HG02759 (cell line): ENCODE measurements around the gene BMP6.

Experiments
- ATAC-seq: cut with Tn5 transposase; IDR thresholded peaks from one replicate; pipeline ENCODE4 v1.9.1; 2021; ENCODE audit warnings: mild to moderate bottlenecking, moderate library complexity; ENCODE audit not compliant: unreplicated experiment

The BMP6 gene

DNA sequence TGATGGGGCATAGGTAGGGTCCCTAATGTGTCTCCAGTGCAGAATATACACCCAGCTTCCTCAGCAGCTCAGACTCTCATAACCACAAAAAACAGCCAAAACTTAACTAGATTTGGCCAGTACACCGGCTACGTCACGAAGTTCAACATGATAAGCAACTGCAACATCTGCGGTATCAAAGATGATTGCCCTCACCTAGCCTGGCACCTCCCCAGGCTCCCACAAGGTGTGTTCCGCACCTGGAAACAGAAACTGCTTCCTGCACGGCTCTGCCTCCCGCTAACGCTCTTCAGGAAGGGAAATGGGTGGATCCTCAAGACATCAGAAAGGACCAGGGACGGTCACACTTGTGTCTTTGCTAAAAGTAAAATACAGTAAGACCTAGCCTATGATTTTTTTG is 175.2 kb downstream of the BMP6 start:
- ATAC-seq = peak; percentile 3

DNA sequence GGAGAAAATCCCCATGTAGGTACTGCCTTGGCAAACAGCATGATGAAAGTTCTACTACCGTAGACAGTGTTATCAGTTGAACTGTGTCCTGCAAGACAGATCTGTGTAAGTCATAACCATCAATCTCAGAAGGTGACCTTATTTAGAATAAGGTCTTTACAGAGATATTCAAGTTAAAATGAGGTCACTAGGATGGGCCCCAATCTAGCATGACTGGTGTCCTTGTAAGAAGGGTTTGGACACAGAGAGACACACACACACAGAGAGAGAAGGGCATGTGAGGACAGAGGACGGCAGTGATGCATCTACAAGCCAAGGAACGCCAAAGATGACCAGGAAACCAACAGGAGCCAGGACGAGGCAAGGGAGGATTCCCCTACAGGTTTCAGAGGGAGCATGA is 175.9 kb downstream of the BMP6 start:
- no peak for ATAC-seq

DNA sequence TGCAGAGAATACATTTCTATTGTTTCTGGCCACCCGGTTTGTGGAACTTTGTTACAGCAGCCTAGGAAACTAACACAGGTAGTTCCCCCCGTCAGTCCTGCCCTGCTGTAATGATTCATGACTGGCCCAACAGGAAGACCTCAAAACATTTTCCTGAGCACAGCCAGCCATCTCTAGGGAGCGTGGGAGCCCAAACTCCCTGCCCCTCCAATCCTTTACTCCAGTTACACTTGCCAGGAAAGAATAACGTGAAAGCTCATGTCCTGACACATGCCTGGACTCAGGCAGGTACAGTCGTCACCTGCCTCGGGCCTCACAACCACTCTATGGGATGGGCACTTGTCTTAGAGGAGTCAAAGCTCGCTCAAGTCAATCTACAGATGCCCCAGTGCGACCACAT is 176.3 kb downstream of the BMP6 start:
- no peak for ATAC-seq

DNA sequence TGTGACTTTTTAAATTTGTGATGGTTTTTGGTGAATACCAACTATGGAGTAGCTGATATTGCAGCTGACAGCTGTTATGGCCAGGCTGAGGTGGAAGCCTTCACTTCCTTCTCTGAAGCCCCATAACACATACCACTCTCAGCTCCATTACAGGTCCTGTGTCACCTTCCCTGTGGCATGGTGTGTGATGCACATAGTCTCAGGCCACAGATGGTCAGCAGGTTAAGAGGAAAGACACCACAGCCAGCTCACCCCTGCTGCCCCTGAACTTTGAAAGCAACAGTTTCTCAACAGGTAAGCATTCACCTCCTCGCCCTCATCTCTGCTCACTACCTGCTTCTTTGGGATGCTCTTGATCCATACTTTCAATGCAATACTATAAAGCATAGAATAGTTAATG is 177.0 kb downstream of the BMP6 start:
- no peak for ATAC-seq

DNA sequence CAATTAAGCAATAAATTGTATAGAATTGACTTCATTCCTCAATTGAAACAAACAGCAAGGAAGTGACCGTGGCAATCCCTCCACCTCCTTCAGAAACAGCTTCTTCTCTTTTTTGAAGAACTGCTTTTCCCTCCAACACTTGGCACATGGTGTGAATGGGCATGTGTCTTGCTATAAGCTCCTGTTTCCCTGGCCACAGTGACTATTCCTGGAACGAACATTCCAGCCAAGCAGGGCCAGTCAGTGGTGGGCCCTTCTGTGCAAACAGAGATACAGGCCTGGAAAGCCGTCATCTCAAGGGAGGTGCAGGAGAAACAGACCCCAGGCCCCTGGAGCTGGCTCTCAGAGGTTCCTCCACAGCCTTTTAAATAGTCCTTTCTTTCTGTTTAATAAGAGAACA is 177.8 kb downstream of the BMP6 start:
- no peak for ATAC-seq

DNA sequence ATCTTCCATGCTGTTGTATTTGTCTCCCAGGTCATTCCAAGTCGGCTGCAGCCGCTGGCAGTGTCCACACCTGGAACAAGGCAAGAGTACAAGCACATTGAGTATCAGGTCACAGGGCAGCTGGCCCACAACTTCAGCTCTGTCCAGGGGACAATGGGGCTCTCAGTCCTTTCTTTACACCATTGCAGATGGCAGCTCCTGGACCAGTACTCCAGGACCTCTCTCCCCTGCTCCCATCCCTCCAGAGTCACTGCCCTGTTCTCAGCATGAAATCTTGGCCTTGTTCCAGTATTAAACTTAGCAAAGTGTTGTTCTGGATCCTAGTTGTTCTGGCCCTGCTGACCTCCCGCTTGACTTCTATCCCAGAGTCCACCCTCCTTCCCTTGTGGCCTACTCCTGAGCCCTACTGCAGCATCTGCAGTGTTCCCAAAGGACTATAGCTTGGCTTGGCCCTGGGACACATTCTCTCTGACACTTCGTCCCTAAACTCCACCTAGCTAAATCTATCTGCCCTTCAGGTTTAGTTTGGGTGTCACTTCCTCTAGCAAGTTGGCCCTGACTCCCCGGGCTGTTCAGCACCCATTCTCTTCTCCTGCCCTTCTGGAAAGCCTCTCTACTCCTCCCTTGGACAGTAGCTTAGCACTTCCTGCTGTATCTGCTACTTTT is 178.9 kb downstream of the BMP6 start:
- no peak for ATAC-seq

DNA sequence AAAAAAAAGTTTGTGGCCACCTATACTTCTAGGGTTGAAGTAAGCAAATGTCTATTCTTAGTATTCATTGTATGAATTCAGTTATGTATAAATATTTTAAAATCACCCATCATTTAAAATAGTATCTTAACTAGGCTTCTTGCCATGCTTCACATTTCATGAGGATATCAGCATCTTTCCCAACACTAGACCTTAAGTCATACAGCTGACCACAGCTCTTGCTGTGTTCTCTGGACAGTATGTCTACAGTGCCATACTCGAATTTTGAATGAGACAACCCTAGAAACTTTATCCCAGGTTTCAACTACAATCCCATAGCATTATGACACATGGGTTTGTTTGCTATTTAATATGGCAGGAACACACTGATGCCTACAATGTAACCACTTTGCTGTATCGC is 179.5 kb downstream of the BMP6 start:
- ATAC-seq = no peak

DNA sequence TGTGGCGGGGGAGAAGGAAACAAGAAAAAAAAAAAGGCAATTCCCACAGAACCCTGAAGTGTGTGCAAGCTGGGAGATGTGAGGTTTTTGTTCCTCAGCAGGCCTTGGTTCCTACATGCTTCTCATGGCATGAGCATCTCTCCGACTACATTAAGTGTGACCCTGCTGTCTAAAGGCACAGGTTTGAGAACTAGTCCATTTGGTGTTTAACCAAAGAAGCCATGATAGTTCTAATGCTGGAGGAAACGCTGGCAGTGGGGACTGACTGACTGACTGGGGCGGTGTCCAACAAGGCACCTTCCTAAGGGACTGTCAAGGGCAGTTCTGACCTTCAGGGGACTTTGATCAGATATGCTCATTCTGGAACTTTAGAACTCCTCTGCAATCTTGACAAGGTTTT is 180.8 kb downstream of the BMP6 start:
- no peak for ATAC-seq

DNA sequence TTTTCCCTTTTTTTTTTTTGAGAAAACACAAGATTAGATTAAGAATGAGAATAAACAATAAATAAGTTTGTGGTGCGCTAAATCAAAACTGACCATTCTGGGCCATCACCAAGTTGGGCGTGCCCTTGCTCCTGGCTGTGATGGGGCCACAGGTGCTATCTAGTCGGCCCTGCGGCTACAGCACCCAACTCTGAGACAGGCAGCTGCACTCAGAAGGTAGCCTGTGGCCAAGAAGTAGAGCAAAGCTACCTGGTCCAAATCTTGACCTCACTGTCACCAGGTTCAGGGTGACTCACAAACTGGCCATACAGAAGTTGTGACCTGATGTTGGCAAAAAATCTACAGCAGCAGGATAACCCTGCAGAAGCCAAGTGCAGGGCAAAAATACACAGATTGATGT is 181.3 kb downstream of the BMP6 start:
- ATAC-seq = no peak

DNA sequence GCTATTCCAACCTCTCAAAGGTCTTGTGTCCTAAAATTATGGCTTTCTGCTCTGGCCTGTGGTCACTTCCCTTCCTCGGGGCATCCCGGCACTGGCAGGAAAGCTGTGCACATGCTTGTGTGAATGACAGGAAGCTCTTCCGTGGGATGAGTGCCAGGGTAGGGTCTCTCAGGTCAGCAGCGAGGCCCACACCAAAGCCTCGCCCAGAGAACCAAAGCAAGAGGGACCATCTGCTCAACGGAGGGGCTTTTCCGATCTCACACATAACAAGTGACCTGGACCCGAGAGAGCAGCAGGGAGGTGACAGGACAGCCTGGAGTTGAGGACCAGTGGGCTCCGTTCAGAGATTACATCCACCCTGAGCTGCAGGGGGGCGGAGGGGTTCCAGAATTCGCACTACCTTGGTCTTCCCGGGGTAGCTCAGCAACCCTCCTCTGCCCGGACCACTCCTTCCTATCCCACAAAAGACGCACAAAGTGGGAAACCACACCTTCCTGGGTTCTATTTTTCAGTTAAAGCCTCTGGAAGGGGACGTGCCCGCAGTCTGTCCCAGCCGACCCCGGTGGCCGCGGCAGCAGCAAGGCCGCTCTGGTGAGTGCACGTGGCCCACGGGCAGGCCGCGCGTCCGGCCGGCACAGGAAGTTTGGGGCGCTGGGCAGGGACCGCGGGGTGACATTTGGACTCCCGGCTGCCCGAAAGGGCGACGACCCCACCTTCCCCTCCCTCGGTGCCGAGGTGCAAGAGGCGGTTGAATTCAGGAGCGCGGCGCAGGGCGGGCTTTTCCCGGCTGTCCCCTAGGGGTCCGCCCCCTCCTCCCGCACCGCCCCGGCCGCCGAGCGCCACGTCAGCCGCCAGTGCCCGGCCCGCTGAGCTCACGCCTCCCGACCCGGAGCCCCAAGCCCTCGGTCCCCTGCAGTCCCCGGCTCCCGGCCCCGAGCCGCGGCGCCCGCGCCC is 183.7 kb downstream of the BMP6 start:
- ATAC-seq = peak; percentile 41

DNA sequence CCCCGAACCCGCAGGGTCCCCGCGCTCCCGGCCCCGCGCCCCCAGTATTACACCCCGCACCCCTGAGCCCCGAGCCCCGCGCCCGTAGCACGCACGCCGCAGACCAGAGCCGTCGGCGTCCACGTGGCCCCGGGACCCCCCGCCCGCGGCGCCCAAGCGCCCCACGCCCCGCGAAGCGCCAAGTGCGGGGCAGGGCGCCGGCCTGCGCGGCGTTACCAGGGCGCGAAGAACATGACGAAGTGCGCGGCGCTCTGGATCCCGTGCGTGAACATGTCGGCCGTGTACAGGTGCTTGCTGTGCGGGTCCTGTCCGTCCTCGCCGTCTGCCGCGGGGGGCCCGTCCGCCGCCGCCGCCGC is 184.4 kb downstream of the BMP6 start:
- peak; percentile 34 for ATAC-seq

DNA sequence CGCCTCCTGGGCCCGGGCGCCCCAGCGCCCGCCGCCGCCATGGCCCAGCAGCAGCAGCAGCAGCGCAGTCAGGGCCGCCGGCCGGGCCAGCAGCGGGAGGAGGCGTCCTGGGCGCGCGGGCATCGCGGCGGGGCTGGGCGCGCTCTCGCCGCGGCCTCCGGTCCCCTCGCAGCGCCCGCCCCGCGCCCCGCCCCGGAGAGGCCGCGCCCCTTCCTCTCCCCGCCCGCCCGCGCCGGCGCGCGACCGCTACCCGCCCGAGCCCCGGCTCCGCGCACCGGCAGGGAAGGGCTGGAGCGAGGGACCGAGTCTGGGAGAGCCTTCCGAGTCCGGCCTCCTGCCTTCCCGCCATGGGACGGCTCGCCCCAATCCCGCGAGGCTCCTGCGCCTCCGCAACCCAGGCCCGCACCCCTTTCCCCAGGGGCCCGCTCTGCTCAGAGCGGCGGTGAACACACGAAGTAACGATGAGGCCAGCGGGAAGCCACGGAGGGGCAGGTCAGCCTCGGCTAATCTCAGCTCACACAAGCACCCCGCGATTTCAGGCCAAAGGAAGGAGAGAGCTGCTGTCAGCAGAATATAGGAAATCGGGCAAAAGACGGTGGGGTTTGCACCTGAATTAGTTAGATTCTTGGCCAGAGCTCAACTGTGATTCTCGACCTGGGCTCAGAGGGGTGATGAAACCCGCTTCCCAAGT is 184.9 kb downstream of the BMP6 start, which contains the start of gene TXNDC5:
TXNDC5 (minus strand) TSS at position 135 of the 691 bp plus-strand sequence; CDS start at position 123, 12 bp downstream.
- ATAC-seq = peak; percentile 80

DNA sequence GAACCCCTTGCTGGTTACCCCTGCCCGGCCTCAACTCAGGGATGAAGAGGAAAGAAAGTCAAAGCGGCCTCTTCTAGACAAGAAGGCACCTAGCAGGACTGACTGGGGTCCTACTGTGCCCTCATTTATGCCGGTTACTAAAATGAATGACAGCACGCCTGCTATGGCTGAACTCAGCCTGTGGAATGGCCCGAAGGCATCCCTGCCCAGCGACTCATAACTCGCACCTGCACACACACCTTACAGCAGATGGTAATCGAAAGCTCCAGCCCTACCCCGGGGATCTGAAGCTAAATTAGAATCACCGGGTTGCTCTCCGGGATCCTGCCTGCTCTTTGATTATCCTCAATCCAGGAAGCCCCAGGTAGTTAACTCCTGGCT is 185.4 kb downstream of the BMP6 start:
- ATAC-seq = no peak

DNA sequence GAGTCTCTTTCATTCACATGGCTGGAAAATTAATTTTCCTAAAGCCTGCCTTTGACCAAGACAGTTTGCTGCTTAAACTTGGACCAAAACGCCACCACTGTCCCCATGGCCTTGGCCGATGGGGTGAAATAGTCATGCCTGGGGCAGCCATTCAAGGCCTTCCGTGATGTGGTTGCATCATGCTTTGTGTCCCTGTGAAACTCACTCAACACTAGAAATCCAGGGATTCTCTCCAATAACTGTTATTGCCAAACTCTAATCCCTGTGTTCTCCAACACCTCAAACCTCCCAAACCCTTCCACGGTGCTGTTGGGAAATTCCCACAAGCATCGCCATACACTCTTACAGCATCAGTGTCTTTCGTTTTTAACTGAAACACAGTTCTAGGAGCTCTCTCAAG is 186.1 kb downstream of the BMP6 start:
- no peak for ATAC-seq

DNA sequence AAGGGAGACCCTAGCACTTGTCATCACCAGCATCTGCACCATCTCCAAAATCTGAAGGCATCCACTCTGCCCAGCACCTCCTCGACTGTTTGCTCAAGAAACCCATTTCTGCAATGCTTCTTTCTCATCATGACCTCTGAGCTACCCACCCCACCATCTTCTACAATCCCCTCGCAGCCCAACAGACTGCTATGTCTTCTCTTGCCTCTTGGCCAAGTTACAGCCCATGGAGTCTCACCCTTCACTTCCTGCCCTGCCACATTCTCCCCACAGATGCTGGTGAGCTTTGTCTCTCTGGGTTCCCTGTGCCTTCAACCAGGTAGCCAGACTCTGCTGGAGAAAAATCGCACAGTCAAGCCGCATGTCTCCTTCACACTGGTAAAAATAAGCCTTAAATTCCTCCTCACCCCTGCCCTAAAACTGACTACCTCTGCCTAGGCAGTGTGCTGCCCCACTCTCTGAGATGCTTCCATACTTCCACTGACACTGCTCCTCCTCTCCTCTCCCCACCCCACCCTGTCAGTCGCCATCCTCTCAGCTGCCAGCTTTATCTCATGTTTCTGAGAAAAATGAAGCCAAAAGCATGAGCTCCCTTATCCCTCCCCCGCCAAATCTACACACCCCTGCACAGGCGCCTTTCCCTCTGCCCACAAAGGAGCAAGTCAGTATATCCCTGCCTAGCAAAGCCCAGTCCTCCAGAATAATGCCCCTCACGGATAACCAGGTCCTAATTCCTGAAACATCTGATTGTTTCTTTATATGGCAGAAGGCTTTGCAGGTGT is 187.0 kb downstream of the BMP6 start:
- no peak for ATAC-seq

DNA sequence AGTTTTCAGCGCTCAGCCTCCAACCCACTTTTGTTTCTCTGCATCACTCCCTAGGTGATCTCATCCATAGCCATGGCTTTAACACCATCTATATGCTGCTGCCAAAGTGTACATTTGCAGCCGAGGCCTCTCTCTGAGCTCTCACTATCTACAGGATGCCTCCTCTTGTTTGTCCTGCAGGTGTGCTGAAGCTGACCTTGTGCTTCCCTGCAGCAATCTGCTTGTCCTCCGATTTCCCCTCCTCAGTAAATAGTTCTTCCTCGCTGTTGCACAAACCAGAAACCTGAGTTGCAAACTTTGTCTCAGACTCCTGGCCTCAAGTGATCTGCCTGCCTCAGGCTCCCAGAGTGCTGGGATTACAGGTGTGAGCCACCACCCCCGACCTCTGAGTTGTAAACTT is 188.4 kb downstream of the BMP6 start:
- ATAC-seq = no peak

DNA sequence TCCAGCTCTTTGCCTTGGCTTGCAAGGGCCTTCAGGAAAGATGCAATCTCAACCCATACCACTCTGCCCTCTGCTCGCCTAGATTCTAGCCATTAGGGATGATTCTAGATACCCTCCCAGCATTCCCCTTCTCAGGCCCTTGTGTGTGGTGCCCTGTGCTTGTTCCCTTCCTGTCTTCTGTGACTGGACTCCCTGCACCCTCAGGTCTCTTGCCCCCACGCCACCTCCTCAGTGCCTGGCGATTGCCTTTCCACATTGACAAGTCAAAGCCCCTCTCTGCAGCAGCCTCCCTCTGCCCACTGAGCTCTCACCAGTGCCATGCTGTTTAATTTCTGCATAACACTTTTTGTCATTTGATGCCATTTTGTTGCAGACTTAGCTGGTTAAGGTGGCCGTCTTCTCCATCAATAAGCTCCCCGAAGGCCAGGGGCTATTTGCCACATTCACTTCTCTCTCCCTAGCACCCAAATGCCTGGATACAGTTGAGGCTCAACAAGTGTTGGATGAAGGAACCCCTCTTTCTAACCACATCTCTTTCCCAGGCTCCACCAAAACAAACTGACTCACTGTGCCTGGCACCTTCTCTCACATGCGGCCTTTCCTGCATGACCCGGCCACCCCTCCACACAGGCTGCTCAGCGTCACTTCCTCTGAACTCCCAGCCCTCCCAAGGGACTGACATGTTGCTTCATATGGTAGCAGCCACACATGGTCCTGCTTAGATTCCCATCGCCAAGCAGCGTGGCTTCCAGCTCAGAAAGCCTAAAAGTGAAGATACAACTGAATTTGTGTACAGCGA is 189.3 kb downstream of the BMP6 start:
- no peak for ATAC-seq

DNA sequence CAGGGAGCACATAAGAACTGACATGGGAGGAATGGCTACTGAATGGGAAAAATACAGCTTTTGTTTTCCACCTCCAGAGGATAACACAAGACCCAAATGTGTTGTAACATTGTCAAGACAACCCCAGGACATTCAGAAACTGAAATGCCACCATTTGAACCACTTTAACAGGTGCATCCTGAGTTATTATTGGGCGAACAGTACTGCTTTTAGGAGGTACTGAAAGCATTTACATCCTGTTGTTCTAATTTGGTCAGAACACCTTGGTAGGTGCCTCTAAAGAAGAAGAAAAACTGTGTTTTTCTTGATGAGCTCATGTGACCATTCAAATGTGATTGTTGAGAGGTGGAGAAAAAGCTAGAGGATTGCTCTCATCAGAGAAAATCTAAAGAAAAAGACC is 191.1 kb downstream of the BMP6 start:
- peak; percentile 82 for ATAC-seq

DNA sequence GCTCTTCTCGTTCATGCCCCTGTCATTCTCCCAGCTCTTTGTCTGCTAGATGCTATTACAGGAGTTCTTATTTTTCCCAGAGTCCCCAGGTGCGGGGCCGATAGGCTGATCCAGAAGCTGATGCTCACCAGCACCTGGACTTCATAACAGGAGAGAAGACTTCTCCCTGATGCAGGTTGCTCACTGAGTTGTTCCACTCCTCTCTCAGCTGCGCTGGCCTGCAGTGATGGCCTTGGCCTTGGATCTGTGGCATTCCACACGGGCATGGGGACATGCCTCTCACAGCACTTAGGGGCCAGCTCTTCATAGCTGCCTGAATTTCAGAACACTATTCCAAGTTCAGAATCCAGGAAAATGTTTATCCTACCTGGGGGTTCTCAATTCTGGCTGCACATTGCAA is 191.8 kb downstream of the BMP6 start:
- ATAC-seq = no peak

DNA sequence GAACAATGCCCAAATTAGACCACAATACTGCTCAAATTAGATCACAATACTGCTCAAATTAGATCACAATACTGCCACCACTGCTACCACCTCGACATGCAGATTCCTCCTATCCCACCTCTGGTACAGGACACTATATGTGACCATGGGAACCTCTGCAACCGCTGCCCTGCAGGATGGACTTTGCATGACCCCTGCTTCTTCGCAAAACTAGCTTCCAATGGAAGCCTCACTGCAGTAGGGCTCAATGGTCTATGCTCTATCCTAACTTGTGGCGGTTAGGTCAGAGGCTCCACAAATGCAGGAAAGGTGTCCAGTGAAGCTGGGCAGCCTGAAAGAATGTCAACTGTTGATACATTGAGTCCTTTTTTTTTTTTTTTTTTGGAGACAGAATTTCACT is 192.5 kb downstream of the BMP6 start:
- no peak for ATAC-seq
